Uterus (tissue), 4 donors: ENCODE measurements around the gene SLC25A44. TPM values are rescaled to one million over a fixed set of nuclear protein-coding genes. Genes with fewer than 3 reads are reported as not detected.

Experiments used
- DNase-seq, 2 donors: peaks; one replicate each; pipeline ENCODE4 v3.0.0-alpha.2; 2019 to 2020
- H3K27ac ChIP-seq, 2 donors: fragments of 200-600 bp; sonication (generic); 1 replicate in 1 of 2; 2 replicates in 1 of 2; pipeline ENCODE4 v1.5.1; 2016 to 2018
- H3K27me3 ChIP-seq, 2 donors: fragments of 200-600 bp; sonication (generic); one replicate each; pipeline ENCODE4 v1.5.1; 2018 to 2019; ENCODE audit warnings: control low read depth in 1 of 2
- H3K36me3 ChIP-seq, 2 donors: fragments of 200-600 bp; sonication (generic); one replicate each; pipeline ENCODE4 v1.5.1; 2019; ENCODE audit warnings: control low read depth in 1 of 2
- H3K4me1 ChIP-seq, 2 donors: fragments of 200-600 bp; sonication (generic); one replicate each; pipeline ENCODE4 v1.5.1; 2018 to 2019; ENCODE audit warnings: control low read depth in 1 of 2
- H3K4me3 ChIP-seq, 2 donors: fragments of 200-600 bp; sonication (generic); 1 replicate in 1 of 2; 2 replicates in 1 of 2; pipeline ENCODE4 v1.5.1; 2018 to 2019; ENCODE audit warnings: mild to moderate bottlenecking in 1 of 2
- H3K9me3 ChIP-seq, 2 donors: fragments of 200-600 bp; sonication (generic); one replicate each; pipeline ENCODE4 v1.5.1; 2019; ENCODE audit warnings: control low read depth in 1 of 2
- CTCF ChIP-seq, 4 experiments: fragments of 200-600 bp in 2 of 4; fragments of 450-650 bp in 2 of 4; sonication (generic) in 2 of 4; IDR thresholded peaks; one replicate each; pipeline ENCODE4 v1.5.1; 2016 to 2019; ENCODE audit warnings: antibody characterized with exemption in 4 of 4, mild to moderate bottlenecking in 2 of 4, moderate library complexity in 1 of 4
- POLR2A ChIP-seq, 2 donors: fragments of 450-650 bp; IDR thresholded peaks; one replicate each; pipeline ENCODE4 v1.6.1; 2016; ENCODE audit warnings: antibody characterized with exemption in 2 of 2, mild to moderate bottlenecking in 1 of 2, moderate library complexity in 1 of 2
- intact Hi-C: fragments of 100-400 bp; cut with DNase I; formaldehyde crosslinking; loops from one replicate; pipeline ENCODE4 v1.15.1; 2023; ENCODE audit warnings: low total_unique reads
- total RNA-seq, 4 donors: library from RNA; depleted of rRNA in 3 of 4; stranded (reverse); fragments of >200 nt in 3 of 4; gene quantifications; one replicate each; pipeline versions ENCODE4 v1.1.0 to v1.2.4, GENCODE V29; 2014 to 2023
- donor health status: DM: yes; HTN: yes; CAD: no.

The SLC25A44 gene
- total RNA-seq, 4 donors from 2014 or later, result 5.9 to 26.9 (median 11.1) TPM

- no peak for DNase-seq
- no peak overlapping the region for H3K4me3 ChIP-seq
- intact Hi-C loops, result no loop called here
- no peaks in the 10 kb centered on the region for H3K27me3 ChIP-seq
- no peak overlapping the region for H3K27ac ChIP-seq
- H3K9me3 ChIP-seq, result no peaks in the 10 kb centered on the region
- H3K4me1 ChIP-seq, result peaks cover 0 to 4% of the 10 kb centered on the region in 2 donors
- TF ChIP-seq POLR2A (IDR thresholded peaks at IDR 0.05) (no peak), CTCF (IDR thresholded peaks at IDR 0.05) (no peak)
- H3K36me3 ChIP-seq, result no peaks in the 10 kb centered on the region
Observed at GRCh38 chr1:156163712-156164111, 30.2 kb upstream of the SLC25A44 start.

GRCh38 chr1:156164125-156164831, 29.6 kb upstream of the SLC25A44 start:
- H3K4me3 ChIP-seq, result no peak overlapping the region
- TF ChIP-seq POLR2A (IDR thresholded peaks at IDR 0.05) (no peak), CTCF (IDR thresholded peaks at IDR 0.05) (no peak)
- H3K9me3 ChIP-seq, result no peaks in the 10 kb centered on the region
- no peaks in the 10 kb centered on the region for H3K27me3 ChIP-seq
- H3K27ac ChIP-seq, result no peak overlapping the region
- H3K4me1 ChIP-seq, result peaks cover 0 to 4% of the 10 kb centered on the region in 2 donors
- intact Hi-C loops, result no loop called here
- no peaks in the 10 kb centered on the region for H3K36me3 ChIP-seq
- no peak for DNase-seq

- no peak overlapping the region for H3K4me3 ChIP-seq
Observed at GRCh38 chr1:156165083-156165482, 28.8 kb upstream of the SLC25A44 start.

GRCh38 chr1:156167536-156167935, 26.4 kb upstream of the SLC25A44 start:
- Histone ChIP-seq H3K27ac (no peak overlapping the region), H3K4me3 (no peak overlapping the region), H3K36me3 (no peaks in the 10 kb centered on the region), H3K9me3 (no peaks in the 10 kb centered on the region), H3K4me1 (no peaks in the 10 kb centered on the region), H3K27me3 (no peaks in the 10 kb centered on the region)
- DNase-seq, result no peak
- TF ChIP-seq CTCF (IDR thresholded peaks at IDR 0.05), result no peak
- no peak for TF ChIP-seq POLR2A (IDR thresholded peaks at IDR 0.05)
- intact Hi-C loops, result no loop called here

More at GRCh38 chr1:156165083-156165482, 28.8 kb upstream of the SLC25A44 start:
- intact Hi-C loops, result no loop called here
- Histone ChIP-seq H3K27ac (no peak overlapping the region), H3K4me1 (peaks cover 0 to 4% of the 10 kb centered on the region in 2 donors), H3K27me3 (no peaks in the 10 kb centered on the region), H3K36me3 (no peaks in the 10 kb centered on the region), H3K9me3 (no peaks in the 10 kb centered on the region)
- TF ChIP-seq POLR2A (IDR thresholded peaks at IDR 0.05) (no peak), CTCF (IDR thresholded peaks at IDR 0.05) (no peak)
- no peak for DNase-seq

GRCh38 chr1:156172696-156173470, 21.0 kb upstream of the SLC25A44 start:
- Histone ChIP-seq H3K36me3 (no peaks in the 10 kb centered on the region), H3K4me3 (no peak overlapping the region), H3K27me3 (no peaks in the 10 kb centered on the region), H3K4me1 (no peaks in the 10 kb centered on the region), H3K9me3 (no peaks in the 10 kb centered on the region), H3K27ac (no peak overlapping the region)
- no peak for TF ChIP-seq POLR2A (IDR thresholded peaks at IDR 0.05)
- intact Hi-C loops, result no loop called here
- DNase-seq, result no peak
